Measurements from ENCODE around the gene LIN7C. TPM values are rescaled to one million over a fixed set of nuclear protein-coding genes. Genes with fewer than 3 reads are reported as not detected.
A peak's percentile ranks its signal among the peaks of the same experiment; 100 is the strongest.

The LIN7C gene
- total RNA-seq, 2 donors from 2014 or later, result 18.8 to 23.7 TPM

GRCh38 chr11:27497284-27497866 lies 9.2 kb downstream of the LIN7C start:
- Histone ChIP-seq H3K27ac (no peak overlapping the region), H3K27me3 (no peaks in the 10 kb centered on the region)
- no peak for DNase-seq (ENCODE audit: low spot score)

GRCh38 chr11:27496461-27496860 lies 10.1 kb downstream of the LIN7C start:
- Histone ChIP-seq H3K4me1 (peaks cover 0 to 12% of the 10 kb centered on the region in 2 donors), H3K36me3 (peaks cover 46% of the 10 kb centered on the region), H3K27ac (no peak overlapping the region), H3K27me3 (no peaks in the 10 kb centered on the region), H3K9me3 (no peaks in the 10 kb centered on the region), H3K4me3 (no peak overlapping the region)
- DNase-seq (ENCODE audit: low spot score), result no peak
- TF ChIP-seq CTCF (IDR thresholded peaks at IDR 0.05), result no peak

More at GRCh38 chr11:27497284-27497866, 9.2 kb downstream of the LIN7C start:
- Histone ChIP-seq H3K36me3 (peaks cover 43% of the 10 kb centered on the region), H3K4me3 (no peak overlapping the region), H3K4me1 (peaks cover 0 to 17% of the 10 kb centered on the region in 2 donors), H3K9me3 (no peaks in the 10 kb centered on the region)
- TF ChIP-seq CTCF (IDR thresholded peaks at IDR 0.05), result peak in 1 of 2 donors; percentile 62

GRCh38 chr11:27495710-27496300 lies 10.8 kb downstream of the LIN7C start:
- Histone ChIP-seq H3K4me3 (no peak overlapping the region), H3K27me3 (no peaks in the 10 kb centered on the region), H3K4me1 (peaks cover 0 to 12% of the 10 kb centered on the region in 2 donors), H3K27ac (no peak overlapping the region), H3K36me3 (peaks cover 45% of the 10 kb centered on the region), H3K9me3 (no peaks in the 10 kb centered on the region)
- no peak for TF ChIP-seq CTCF (IDR thresholded peaks at IDR 0.05)
- DNase-seq (ENCODE audit: low spot score), result no peak

- Histone ChIP-seq H3K36me3 (peaks cover 14% of the 10 kb centered on the region), H3K27me3 (no peaks in the 10 kb centered on the region), H3K9me3 (no peaks in the 10 kb centered on the region), H3K4me3 (no peak overlapping the region), H3K4me1 (no peaks in the 10 kb centered on the region), H3K27ac (no peak overlapping the region)
- TF ChIP-seq CTCF (IDR thresholded peaks at IDR 0.05), result no peak
- DNase-seq (ENCODE audit: low spot score), result no peak
Measured at GRCh38 chr11:27489092-27489491, 17.5 kb downstream of the LIN7C start.

GRCh38 chr11:27487706-27488105 lies 18.9 kb downstream of the LIN7C start:
- DNase-seq (ENCODE audit: low spot score), result no peak
- H3K4me3 ChIP-seq, result no peak overlapping the region
- H3K4me1 ChIP-seq, result no peaks in the 10 kb centered on the region
- no peaks in the 10 kb centered on the region for H3K27me3 ChIP-seq
- no peak for TF ChIP-seq CTCF (IDR thresholded peaks at IDR 0.05)
- H3K36me3 ChIP-seq, result peaks cover 14% of the 10 kb centered on the region
- H3K27ac ChIP-seq, result no peak overlapping the region
- H3K9me3 ChIP-seq, result no peaks in the 10 kb centered on the region
